SU-DHL-6 (cell line): Measurements from ENCODE around the gene USP14.

Experiments used
- H2AFZ ChIP-seq: fragments of 200-600 bp; sonication (generic); 2 replicates; pipeline ENCODE4 v1.6.1; 2014; ENCODE audit warnings: low read depth, mild to moderate bottlenecking, moderate library complexity, mixed read lengths, antibody characterized with exemption, low read length; ENCODE audit not compliant: severe bottlenecking
- H3F3A ChIP-seq: fragments of 200-600 bp; shearing (Covaris generic); 2 replicates; pipeline ENCODE4 v1.6.0; 2016; ENCODE audit warnings: antibody characterized with exemption, mild to moderate bottlenecking; ENCODE audit not compliant: insufficient read depth
- H3K27ac ChIP-seq: fragments of 200-600 bp; sonication (generic); 2 replicates; pipeline ENCODE4 v1.5.1; 2016; ENCODE audit warnings: low read depth, mild to moderate bottlenecking, low read length, moderate library complexity, mixed read lengths
- H3K27me3 ChIP-seq: fragments of 200-600 bp; sonication (generic), shearing (Covaris generic); 2 replicates; pipeline ENCODE4 v1.6.0; 2014; ENCODE audit warnings: mild to moderate bottlenecking, low read length
- H3K36me3 ChIP-seq: fragments of 200-600 bp; sonication (generic); 2 replicates; pipeline ENCODE4 v1.6.1; 2014; ENCODE audit warnings: mild to moderate bottlenecking, low read length, mixed read lengths
- H3K4me2 ChIP-seq: fragments of 300-600, 200-600 bp; shearing (Covaris generic), sonication (generic); 2 replicates; pipeline ENCODE4 v1.6.0; 2014; ENCODE audit warnings: low read length, low read depth, mild to moderate bottlenecking; ENCODE audit not compliant: poor library complexity, severe bottlenecking
- H3K4me3 ChIP-seq: fragments of 200-600 bp; sonication (generic); 2 replicates; pipeline ENCODE4 v1.5.1; 2014; ENCODE audit warnings: antibody characterized with exemption, low read length, mild to moderate bottlenecking, mixed read lengths; ENCODE audit not compliant: insufficient read depth, poor library complexity, severe bottlenecking
- H3K79me2 ChIP-seq: fragments of 200-600 bp; sonication (generic); 2 replicates; pipeline ENCODE4 v1.6.1; 2014; ENCODE audit warnings: mild to moderate bottlenecking, low read length, moderate library complexity; ENCODE audit not compliant: insufficient read depth
- H3K9ac ChIP-seq: fragments of 200-600 bp; sonication (generic); 2 replicates; pipeline ENCODE4 v1.7.0; 2014; ENCODE audit warnings: mild to moderate bottlenecking, low read length
- H3K9me2 ChIP-seq: fragments of 200-600 bp; sonication (generic); replicated peaks from 2 replicates; pipeline ENCODE4 v1.6.1; 2014; ENCODE audit warnings: low read length; ENCODE audit not compliant: insufficient read depth
- H3K9me3 ChIP-seq: fragments of 200-600 bp; sonication (generic); 2 replicates; pipeline ENCODE4 v1.6.1; 2014; ENCODE audit warnings: low read length, mixed read lengths; ENCODE audit not compliant: insufficient read depth
- H4K20me1 ChIP-seq: fragments of 200-600 bp; sonication (generic); 2 replicates; pipeline ENCODE4 v1.6.1; 2014; ENCODE audit warnings: low read depth, mild to moderate bottlenecking, antibody characterized with exemption, low read length, moderate library complexity, mixed read lengths
- CTCF ChIP-seq: fragments of 200-600 bp; sonication (generic); IDR thresholded peaks from one replicate; pipeline ENCODE4 v1.5.1; 2017; ENCODE audit warnings: antibody characterized with exemption, mild to moderate bottlenecking, low read length, moderate library complexity; ENCODE audit not compliant: insufficient read depth, poor library complexity, severe bottlenecking
- EZH2phosphoT487 ChIP-seq: fragments of 200-600 bp; sonication (generic), shearing (Covaris generic); conservative IDR thresholded peaks from 2 replicates; pipeline ENCODE4 v1.6.1; 2018; ENCODE audit warnings: mild to moderate bottlenecking, antibody characterized with exemption, low read length, moderate library complexity, mixed read lengths

The USP14 gene

DNA sequence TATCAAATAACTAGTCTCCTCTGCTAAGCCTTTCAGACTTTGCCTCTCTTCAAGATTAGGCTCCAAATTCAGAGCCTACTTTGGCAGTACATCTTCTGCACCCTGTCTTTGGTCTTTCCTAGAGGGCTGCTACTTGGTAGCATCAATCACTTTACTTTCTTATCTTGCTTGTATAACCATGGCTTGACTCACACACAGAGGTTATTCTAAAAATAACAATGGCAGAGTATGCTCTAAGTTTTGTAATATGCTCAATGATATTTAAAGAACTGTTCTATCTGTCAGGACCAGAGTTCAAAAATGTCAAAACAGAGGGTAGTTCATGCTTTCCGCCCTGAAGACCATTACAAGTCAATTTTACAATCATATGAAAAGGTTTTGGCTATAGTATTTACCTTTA, 81.8 kb downstream of the USP14 start:
- H3K9ac ChIP-seq, result no peak overlapping the region
- H3K4me3 ChIP-seq, result no peak overlapping the region
- H3K27me3 ChIP-seq, result no peaks in the 10 kb centered on the region
- no peaks in the 10 kb centered on the region for H3K9me2 ChIP-seq
- no peaks in the 10 kb centered on the region for H3K79me2 ChIP-seq
- H3K36me3 ChIP-seq, result peaks cover 11% of the 10 kb centered on the region; the same call in 1 of the 2 replicates
- no peak overlapping the region for H3K4me2 ChIP-seq
- no peaks in the 10 kb centered on the region for H3K9me3 ChIP-seq
- no peaks in the 10 kb centered on the region for H3F3A ChIP-seq
- H3K27ac ChIP-seq, result no peak overlapping the region
- H2AFZ ChIP-seq, result no peak overlapping the region
- TF ChIP-seq CTCF (no peak), EZH2phosphoT487 (no peak)
- no peaks in the 10 kb centered on the region for H4K20me1 ChIP-seq

DNA sequence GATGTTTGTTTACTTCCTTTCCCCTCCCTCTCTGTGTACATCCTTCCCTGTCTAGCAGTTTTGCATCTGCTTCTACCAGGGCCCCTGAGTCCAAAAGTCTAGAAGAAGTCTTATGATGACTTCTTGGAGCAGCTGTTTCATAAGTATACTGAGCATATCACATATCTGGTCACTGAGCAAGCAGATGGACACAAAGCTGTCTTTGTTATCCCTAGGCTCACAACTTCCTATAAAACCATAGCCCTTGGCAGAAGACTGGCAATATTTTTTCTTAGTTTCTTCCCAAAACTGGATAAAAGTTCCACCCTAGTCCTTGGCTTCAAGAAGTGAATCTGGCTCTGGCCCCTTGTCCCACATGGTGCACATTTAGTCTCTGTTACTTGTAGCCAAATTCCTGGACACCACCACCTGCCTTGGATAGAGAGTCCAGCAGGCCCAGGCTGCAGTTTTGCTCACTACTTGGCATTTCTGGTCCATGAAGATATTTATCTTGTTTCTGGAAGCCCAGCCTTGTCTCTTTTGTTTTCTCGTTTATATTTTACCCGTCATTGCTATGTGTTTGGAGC, 87.0 kb downstream of the USP14 start:
- Histone ChIP-seq H3K27ac (no peak overlapping the region), H3K4me3 (no peak overlapping the region), H2AFZ (no peak overlapping the region), H3K27me3 (no peaks in the 10 kb centered on the region), H3F3A (no peaks in the 10 kb centered on the region), H4K20me1 (no peaks in the 10 kb centered on the region), H3K79me2 (no peaks in the 10 kb centered on the region), H3K9me2 (no peaks in the 10 kb centered on the region), H3K9ac (no peak overlapping the region), H3K9me3 (no peaks in the 10 kb centered on the region), H3K4me2 (no peak overlapping the region), H3K36me3 (peaks cover 31% of the 10 kb centered on the region)
- TF ChIP-seq EZH2phosphoT487 (no peak), CTCF (no peak)

GRCh38 chr18:248053-248452, 89.7 kb downstream of the USP14 start:
- Histone ChIP-seq H3F3A (no peaks in the 10 kb centered on the region), H3K4me3 (no peak overlapping the region), H4K20me1 (no peaks in the 10 kb centered on the region), H3K79me2 (no peaks in the 10 kb centered on the region), H3K36me3 (peaks cover 50% of the 10 kb centered on the region), H3K9me3 (no peaks in the 10 kb centered on the region), H3K4me2 (no peak overlapping the region), H3K9me2 (no peaks in the 10 kb centered on the region), H3K9ac (no peak overlapping the region), H2AFZ (no peak overlapping the region), H3K27me3 (no peaks in the 10 kb centered on the region), H3K27ac (no peak overlapping the region)
- TF ChIP-seq CTCF (no peak), EZH2phosphoT487 (no peak)
